ENCODE results near the gene ZGRF1. TPM values are rescaled to one million over a fixed set of nuclear protein-coding genes. Genes with fewer than 3 reads are reported as not detected.

The ZGRF1 gene
- total RNA-seq, 4 donors from 2014 or later, result 4.4 to 7.7 (median 6.6) TPM

DNA sequence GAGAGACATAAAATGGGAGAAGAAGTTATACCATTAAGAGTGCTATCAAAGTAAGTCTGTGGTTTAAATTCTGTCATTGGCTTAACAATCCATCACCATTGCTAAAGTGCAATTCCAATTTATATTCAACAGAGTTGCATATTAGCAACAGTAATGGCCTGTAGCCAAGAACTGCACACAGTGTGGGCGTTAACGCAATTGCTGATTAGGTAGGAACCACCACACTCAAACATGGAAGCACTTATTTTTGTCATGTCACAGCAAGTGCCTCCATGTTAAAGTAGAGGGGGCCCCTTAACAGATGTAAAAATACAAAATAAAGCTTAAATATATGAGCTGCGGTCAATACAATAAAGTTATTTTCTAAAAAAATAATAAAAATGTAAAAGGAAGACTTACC lies 11.1 kb upstream of the ZGRF1 start:
- TF ChIP-seq, protein P1, sequence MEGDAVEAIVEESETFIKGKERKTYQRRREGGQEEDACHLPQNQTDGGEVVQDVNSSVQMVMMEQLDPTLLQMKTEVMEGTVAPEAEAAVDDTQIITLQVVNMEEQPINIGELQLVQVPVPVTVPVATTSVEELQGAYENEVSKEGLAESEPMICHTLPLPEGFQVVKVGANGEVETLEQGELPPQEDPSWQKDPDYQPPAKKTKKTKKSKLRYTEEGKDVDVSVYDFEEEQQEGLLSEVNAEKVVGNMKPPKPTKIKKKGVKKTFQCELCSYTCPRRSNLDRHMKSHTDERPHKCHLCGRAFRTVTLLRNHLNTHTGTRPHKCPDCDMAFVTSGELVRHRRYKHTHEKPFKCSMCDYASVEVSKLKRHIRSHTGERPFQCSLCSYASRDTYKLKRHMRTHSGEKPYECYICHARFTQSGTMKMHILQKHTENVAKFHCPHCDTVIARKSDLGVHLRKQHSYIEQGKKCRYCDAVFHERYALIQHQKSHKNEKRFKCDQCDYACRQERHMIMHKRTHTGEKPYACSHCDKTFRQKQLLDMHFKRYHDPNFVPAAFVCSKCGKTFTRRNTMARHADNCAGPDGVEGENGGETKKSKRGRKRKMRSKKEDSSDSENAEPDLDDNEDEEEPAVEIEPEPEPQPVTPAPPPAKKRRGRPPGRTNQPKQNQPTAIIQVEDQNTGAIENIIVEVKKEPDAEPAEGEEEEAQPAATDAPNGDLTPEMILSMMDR (IDR thresholded peaks at IDR 0.05; ENCODE audit: low read depth), result no peak

DNA sequence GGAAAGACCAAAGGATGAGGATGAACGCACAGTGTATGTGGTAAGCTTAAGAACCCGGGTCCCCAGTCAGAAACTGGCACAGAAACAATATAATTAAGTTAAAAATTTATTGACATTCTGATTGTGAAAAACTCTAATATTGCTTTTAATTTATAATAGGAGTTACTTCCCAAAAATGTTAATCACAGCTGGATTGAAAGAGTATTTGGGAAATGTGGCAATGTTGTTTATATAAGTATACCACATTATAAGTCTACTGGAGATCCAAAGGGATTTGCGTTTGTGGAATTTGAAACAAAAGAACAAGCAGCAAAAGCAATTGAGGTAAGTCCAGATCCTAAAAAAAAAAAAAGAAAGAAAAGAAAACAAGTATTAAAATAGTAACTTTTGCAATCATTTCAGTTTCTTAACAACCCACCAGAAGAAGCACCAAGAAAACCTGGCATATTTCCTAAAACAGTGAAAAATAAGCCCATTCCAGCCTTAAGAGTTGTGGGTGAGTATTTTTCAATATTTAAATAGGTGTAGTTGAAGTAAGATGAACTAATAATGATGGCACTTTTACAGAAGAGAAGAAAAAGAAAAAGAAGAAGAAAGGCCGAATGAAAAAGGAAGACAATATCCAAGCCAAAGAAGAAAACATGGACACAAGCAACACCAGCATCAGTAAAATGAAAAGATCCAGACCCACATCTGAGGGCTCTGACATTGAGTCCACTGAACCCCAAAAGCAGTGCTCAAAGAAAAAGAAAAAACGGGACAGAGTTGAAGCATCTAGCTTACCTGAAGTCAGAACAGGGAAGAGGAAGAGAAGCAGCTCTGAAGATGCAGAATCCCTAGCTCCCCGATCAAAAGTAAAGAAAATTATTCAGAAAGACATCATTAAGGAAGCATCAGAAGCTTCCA lies 10.2 kb upstream of the ZGRF1 start:
- TF ChIP-seq, protein P1 (IDR thresholded peaks at IDR 0.05; ENCODE audit: low read depth), result no peak

DNA sequence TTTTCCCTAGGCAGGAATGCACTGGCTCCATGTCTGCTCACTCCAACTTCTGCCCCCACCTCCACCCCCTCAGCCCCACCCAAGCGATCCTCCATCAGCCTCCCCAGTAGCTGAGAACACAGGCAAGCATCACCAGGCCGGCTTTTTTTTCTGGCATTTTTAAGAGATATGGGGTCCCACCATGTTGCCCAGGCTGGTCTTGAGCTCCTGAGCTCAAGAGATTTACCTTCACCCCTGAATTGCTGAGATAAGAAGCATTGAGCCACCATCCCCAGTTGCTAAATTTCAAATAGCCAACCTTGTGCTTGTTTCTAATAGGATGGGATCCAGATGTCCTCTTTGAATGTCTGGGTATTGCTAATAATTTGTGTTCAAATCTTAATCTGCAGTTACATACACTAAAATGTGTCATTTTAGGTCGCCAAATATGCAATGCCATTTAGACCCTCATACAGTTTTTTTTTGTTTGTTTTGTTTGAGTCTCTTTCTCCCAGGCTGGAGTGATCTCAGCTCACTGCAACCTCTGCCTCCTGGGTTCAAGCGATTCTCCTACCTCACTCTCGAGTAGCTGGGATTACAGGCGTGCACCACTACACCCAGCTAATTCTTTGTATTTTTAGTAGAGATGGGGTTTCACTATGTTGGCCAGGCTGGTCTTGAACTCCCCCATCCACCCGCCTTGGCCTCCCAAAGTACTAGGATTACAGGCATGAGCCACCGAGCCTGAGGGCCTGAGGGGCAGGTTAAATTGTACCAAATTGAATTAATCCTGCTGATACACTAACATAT lies 9.0 kb upstream of the ZGRF1 start:
- TF ChIP-seq, protein P1 (IDR thresholded peaks at IDR 0.05; ENCODE audit: low read depth), result no peak

DNA sequence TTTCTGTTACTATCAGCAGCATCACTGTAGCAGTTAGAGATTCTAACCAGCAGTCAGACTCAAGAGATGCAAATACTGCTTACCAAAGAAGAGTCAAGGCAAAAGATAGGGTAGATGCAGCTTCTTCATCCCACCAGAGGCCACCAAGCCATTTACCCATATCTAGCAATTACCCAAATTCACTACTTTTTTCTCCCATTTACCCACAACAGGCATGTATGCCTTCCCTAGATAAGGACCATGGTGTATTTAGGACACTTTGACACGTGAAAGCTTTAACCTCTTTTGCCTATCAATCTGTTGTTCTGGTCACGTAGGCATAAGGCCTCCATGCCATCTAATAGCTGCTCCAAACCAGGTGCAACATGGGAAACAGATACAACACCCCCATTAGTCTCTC lies 5.8 kb upstream of the ZGRF1 start:
- TF ChIP-seq, protein P1 (IDR thresholded peaks at IDR 0.05; ENCODE audit: low read depth), result no peak

DNA sequence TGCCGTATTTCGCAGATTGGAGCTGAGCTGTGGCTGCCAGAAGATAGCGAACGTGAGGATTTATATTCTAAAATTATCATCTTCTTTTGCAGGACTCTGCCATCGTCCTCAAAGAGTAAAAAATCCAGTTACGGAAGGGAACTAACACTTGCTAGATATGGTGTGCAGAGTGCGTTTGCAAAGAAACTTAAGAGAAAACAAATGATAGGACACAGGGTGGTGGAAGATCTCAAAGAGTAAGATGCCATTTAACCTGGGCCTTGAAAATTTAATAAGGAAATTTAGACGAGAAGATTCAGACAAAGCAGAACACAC lies 800 bp upstream of the ZGRF1 start:
- TF ChIP-seq, protein P1 (IDR thresholded peaks at IDR 0.05; ENCODE audit: low read depth), result no peak

DNA sequence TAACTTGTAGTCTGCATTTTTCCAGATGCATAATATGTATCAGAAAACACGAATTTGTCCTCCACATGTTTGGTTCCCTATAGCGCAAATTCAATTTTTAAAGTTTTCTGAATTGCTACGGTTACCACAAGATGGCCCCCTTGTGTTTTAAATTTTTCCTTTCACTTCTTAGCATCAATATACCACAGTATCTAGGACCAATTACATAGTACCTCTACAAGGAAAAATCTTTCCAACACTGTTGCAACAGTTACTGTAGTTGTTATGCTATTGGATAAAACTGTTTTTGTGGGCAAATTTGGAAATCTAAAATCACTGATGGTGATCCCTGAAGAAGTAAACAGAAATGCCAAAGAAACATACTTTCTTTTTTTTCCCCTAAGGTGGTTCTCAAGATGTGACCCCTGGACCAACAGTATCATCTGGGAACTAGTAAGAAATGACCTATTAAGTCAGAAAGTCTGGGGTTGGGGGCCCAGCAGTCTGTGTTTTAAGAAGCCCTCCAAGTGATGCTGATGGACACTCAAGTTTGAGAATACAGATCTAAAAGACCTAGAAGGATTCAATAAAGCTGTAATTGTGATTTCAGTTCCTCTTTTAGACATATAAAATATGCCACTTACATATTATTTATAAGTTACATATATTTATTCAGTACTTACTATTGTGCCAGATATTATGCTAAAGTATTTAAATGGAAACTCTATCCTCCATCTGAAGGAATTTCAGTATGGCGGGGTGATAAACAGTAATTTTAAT lies 3.1 kb downstream of the ZGRF1 start:
- TF ChIP-seq, protein P1 (IDR thresholded peaks at IDR 0.05; ENCODE audit: low read depth), result no peak

DNA sequence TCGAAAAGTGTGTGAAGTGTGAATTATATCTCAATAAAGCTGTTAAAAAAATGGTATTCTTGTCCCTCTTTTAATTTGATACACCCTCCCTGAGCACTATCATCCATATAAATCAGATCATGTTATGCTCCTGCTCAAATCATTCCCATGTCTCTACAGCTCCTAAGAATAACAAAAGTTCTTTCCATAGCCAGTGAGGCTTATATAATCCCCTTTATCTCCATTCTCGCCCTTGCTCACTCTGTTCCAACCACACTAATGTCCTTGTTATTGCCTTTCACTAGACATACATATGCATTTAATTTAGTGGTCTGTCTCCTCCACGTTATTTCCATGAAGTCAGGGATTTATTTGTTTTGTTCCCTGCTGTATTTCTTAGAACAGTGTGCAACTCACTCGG lies 10.5 kb downstream of the ZGRF1 start:
- TF ChIP-seq, protein P1 (IDR thresholded peaks at IDR 0.05; ENCODE audit: low read depth), result no peak

Data from subcutaneous adipose tissue (tissue), 4 donors.